Measurements from ENCODE around the gene NFKBIE. TPM values are rescaled to one million over a fixed set of nuclear protein-coding genes. Genes with fewer than 3 reads are reported as not detected.

Gene NFKBIE
- total RNA-seq, 1 donor from 2014 or later: 11.1 TPM

DNA sequence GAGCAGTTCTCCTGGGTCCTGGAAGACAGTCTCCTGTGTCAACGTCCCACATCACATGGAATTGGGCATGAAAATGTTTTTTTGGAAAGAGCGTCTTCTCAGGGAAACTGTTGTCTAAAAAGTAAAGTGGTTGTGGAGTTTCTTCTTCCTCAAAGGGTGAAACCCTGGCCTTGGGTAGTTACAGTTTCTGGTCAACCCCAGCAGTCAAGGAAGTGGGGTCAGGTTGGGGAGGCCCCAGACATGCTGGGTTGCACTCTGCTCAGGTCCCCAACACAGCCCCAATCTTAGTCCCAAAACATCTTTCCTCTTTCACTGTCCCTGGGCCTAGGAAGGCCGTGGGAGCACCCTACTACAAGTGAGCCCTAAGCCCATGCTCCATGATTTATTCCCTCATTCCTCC is 996 bp upstream of the NFKBIE start:
- peaks cover 22% of the 10 kb centered on the region for H3K27me3 Mint-ChIP-seq (ENCODE audit: unreplicated experiment)
- TF ChIP-seq, protein P1, sequence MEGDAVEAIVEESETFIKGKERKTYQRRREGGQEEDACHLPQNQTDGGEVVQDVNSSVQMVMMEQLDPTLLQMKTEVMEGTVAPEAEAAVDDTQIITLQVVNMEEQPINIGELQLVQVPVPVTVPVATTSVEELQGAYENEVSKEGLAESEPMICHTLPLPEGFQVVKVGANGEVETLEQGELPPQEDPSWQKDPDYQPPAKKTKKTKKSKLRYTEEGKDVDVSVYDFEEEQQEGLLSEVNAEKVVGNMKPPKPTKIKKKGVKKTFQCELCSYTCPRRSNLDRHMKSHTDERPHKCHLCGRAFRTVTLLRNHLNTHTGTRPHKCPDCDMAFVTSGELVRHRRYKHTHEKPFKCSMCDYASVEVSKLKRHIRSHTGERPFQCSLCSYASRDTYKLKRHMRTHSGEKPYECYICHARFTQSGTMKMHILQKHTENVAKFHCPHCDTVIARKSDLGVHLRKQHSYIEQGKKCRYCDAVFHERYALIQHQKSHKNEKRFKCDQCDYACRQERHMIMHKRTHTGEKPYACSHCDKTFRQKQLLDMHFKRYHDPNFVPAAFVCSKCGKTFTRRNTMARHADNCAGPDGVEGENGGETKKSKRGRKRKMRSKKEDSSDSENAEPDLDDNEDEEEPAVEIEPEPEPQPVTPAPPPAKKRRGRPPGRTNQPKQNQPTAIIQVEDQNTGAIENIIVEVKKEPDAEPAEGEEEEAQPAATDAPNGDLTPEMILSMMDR (IDR thresholded peaks at IDR 0.05): no peak
- peaks cover 30% of the 10 kb centered on the region for H3K4me1 Mint-ChIP-seq (ENCODE audit: unreplicated experiment)
- no peaks in the 10 kb centered on the region for H3K9me3 Mint-ChIP-seq (ENCODE audit: unreplicated experiment)
- DNase-seq (ENCODE audit: extremely low spot score, unreplicated experiment): no peak
- H3K36me3 Mint-ChIP-seq (ENCODE audit: unreplicated experiment): no peaks in the 10 kb centered on the region
- H3K4me3 Mint-ChIP-seq (ENCODE audit: unreplicated experiment): no peak overlapping the region
- no peak overlapping the region for H3K27ac Mint-ChIP-seq (ENCODE audit: unreplicated experiment)

DNA sequence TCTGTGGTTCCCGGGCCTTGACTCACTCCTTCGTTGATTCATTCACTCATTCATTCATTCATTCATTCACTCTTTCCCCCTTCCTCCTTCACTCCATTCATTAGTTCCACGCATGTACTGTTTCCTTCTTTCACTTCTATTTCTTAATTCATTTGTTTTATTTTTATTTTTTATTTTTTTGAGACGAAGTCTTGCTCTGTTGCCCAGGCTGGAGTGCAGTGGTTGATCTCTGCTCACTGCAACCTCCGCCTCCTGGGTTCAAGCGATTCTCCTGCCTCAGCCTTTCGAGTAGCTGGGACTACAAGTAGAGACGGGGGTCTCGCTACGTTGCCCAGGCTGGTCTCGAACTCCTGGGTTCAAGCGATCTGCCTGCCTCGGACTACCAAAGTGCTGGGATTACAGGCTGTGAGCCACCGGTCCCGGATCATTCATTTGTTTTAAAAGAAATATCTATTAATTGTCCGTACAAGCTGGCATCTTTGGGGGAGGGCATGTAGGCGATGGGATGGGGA is 427 bp upstream of the NFKBIE start:
- TF ChIP-seq, protein P1 (IDR thresholded peaks at IDR 0.05): no peak
- Mint-ChIP-seq H3K9me3 (ENCODE audit: unreplicated experiment) (no peaks in the 10 kb centered on the region), H3K27me3 (ENCODE audit: unreplicated experiment) (peaks cover 18% of the 10 kb centered on the region), H3K36me3 (ENCODE audit: unreplicated experiment) (peaks cover 3% of the 10 kb centered on the region), H3K4me3 (ENCODE audit: unreplicated experiment) (peak overlapping the region; percentile 90), H3K27ac (ENCODE audit: unreplicated experiment) (peak overlapping the region; percentile 51), H3K4me1 (ENCODE audit: unreplicated experiment) (peaks cover 30% of the 10 kb centered on the region)
- no peak for DNase-seq (ENCODE audit: extremely low spot score, unreplicated experiment)

DNA sequence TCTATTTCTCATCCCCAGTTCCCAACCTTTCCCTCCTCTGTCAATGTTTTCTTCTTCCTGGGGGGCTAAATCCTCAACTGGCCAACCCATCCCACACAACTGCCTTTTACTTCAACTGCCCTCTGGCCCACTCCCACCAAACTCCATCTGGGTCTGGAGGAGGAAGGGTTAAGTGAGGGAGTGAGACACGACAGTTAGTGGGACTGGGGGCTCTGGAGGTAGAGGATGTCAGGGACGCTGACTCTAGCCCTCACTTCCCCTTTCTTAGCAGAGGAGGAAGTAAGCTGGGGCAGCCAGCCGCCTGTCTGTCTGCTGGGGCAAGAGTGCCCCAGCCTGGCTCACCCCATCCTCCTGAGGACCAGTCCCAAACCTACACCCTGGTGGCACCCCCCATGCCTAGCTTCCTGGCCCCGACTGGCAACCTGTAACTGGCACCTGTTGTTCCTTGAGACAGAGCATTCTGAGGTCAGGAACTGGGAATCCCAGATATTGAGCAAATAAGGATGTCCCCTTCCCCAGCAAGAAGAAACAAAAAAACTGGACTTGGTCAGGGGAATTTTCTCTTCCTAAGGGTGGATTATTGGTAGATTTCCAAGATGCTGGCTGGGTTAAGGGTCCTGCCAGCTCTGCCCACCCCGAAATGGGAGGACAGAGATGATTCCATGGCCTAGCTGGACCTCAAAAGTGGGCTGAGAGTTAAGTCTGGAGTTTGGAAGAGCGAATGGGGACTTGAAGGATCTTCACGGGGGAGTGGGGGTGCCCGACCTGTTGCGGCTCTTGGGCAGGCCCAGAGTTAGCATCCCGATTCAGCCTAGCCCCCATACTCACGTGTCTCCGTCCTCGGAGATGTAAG is 971 bp downstream of the NFKBIE start:
- no peak for DNase-seq (ENCODE audit: extremely low spot score, unreplicated experiment)
- H3K4me3 Mint-ChIP-seq (ENCODE audit: unreplicated experiment): peak overlapping the region; percentile 90

DNA sequence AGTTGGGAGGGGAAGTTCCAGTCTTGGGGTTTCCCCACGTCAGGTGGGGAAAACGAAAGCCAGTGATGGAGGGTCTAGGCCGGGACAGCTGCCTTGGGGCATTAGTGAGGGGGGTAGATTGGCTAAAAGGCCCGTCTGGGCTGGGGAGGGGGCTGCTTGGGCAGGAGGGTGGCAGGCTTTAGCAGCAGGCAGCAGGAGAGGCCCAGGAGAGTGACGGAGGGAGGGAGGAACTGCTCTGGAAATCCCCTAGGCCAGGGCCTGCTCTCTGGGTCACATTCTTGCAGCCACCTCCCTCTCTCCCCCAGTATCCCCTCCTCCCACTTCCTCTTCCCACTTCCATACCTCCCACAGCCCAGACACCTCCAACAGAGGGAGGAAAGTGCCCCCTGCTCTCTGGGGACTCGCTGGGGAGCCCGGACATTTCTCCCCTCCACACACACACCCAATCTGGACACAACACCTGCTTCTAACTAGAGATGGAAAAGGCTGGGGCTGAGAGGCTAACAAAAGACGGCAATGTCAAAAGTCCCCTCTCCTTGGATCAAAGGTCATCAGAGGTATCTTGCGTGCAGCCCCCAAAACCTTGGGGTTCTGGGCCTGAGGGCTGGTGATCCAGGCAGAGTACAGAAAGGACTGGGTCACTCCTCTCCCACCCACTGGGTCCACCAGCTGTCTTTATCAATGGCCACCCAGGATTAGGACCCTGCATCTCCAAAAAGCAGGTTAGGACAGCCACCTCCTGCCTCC is 1.8 kb downstream of the NFKBIE start:
- peak overlapping the region; percentile 79 for H3K27ac Mint-ChIP-seq (ENCODE audit: unreplicated experiment)
- H3K9me3 Mint-ChIP-seq (ENCODE audit: unreplicated experiment): no peaks in the 10 kb centered on the region
- no peak for DNase-seq (ENCODE audit: extremely low spot score, unreplicated experiment)
- peaks cover 2% of the 10 kb centered on the region for H3K27me3 Mint-ChIP-seq (ENCODE audit: unreplicated experiment)
- peaks cover 12% of the 10 kb centered on the region for H3K36me3 Mint-ChIP-seq (ENCODE audit: unreplicated experiment)
- TF ChIP-seq, protein P1 (IDR thresholded peaks at IDR 0.05): no peak
- H3K4me3 Mint-ChIP-seq (ENCODE audit: unreplicated experiment): peak overlapping the region; percentile 90
- H3K4me1 Mint-ChIP-seq (ENCODE audit: unreplicated experiment): peaks cover 28% of the 10 kb centered on the region

More for the DNA sequence above, 971 bp downstream of the NFKBIE start:
- Mint-ChIP-seq H3K4me1 (ENCODE audit: unreplicated experiment) (peaks cover 26% of the 10 kb centered on the region), H3K27me3 (ENCODE audit: unreplicated experiment) (peaks cover 10% of the 10 kb centered on the region), H3K36me3 (ENCODE audit: unreplicated experiment) (peaks cover 7% of the 10 kb centered on the region), H3K9me3 (ENCODE audit: unreplicated experiment) (no peaks in the 10 kb centered on the region), H3K27ac (ENCODE audit: unreplicated experiment) (peak overlapping the region; percentile 79)
- TF ChIP-seq, protein P1 (IDR thresholded peaks at IDR 0.05): no peak

All from osteocyte (in vitro differentiated cells).